Measurements from ENCODE around the gene CAPN13.

DNA sequence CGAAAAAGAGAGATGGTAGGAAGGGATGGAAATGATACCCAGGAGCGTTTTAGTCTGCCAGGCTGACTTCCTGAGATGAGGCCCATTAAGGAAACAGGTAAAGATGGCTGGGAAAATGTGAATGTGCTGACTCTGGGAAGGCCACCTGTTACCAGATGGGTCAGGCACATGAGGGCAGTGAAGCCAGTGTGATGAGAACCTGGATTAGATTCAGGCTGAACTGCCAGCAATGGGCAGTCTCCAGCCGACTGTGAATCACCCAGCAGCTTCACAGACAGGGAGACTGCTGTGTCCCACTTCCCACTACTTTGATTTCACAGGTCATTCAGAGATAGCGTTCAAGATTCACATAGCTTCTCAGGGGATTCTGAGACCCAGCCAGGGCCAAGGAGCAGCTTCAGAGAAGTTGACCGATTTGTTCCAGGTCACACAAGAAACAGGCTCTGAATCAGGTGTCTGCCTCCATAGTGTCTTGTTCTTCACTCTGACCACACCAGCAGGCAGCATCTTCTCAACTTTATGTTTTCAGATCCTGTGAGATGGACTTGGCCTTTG lies 26.4 kb downstream of the CAPN13 start:
- TF ChIP-seq POLR2A (IDR thresholded peaks at IDR 0.05; ENCODE audit: low read depth) = no peak
- no peak for TF ChIP-seq EP300 (IDR thresholded peaks at IDR 0.05)
- TF ChIP-seq, protein P1, sequence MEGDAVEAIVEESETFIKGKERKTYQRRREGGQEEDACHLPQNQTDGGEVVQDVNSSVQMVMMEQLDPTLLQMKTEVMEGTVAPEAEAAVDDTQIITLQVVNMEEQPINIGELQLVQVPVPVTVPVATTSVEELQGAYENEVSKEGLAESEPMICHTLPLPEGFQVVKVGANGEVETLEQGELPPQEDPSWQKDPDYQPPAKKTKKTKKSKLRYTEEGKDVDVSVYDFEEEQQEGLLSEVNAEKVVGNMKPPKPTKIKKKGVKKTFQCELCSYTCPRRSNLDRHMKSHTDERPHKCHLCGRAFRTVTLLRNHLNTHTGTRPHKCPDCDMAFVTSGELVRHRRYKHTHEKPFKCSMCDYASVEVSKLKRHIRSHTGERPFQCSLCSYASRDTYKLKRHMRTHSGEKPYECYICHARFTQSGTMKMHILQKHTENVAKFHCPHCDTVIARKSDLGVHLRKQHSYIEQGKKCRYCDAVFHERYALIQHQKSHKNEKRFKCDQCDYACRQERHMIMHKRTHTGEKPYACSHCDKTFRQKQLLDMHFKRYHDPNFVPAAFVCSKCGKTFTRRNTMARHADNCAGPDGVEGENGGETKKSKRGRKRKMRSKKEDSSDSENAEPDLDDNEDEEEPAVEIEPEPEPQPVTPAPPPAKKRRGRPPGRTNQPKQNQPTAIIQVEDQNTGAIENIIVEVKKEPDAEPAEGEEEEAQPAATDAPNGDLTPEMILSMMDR (IDR thresholded peaks at IDR 0.05) = no peak

All from esophagus muscularis mucosa (tissue), 4 donors.